ENCODE results near the gene KLF2. TPM values are rescaled to one million over a fixed set of nuclear protein-coding genes. Genes with fewer than 3 reads are reported as not detected.
A peak's percentile ranks its signal among the peaks of the same experiment; 100 is the strongest.

Gene KLF2
- total and polyA plus RNA-seq, 10 of the 15 experiments (the other 5 are each of a cell fraction or from before 2014, with no cell fraction given): 0.16 to 13.7 (median 1.0) TPM

GRCh38 chr19:16327169-16327475 is 2.5 kb downstream of the KLF2 start (continued):
- TF ChIP-seq NKRF (conservative IDR thresholded peaks at IDR 0.05) (no peak), CHD1 (IDR thresholded peaks at IDR 0.05; ENCODE audit: low read depth, low read length) (no peak), HDGF (IDR thresholded peaks at IDR 0.05) (no peak), IKZF1 (conservative IDR thresholded peaks at IDR 0.05) (no peak), NFYA (IDR thresholded peaks at IDR 0.05; ENCODE audit: borderline replicate concordance, low read depth, low read length) (no peak), ESRRA (IDR thresholded peaks at IDR 0.05; ENCODE audit: low read length) (no peak)
- TF ChIP-seq, protein P1, sequence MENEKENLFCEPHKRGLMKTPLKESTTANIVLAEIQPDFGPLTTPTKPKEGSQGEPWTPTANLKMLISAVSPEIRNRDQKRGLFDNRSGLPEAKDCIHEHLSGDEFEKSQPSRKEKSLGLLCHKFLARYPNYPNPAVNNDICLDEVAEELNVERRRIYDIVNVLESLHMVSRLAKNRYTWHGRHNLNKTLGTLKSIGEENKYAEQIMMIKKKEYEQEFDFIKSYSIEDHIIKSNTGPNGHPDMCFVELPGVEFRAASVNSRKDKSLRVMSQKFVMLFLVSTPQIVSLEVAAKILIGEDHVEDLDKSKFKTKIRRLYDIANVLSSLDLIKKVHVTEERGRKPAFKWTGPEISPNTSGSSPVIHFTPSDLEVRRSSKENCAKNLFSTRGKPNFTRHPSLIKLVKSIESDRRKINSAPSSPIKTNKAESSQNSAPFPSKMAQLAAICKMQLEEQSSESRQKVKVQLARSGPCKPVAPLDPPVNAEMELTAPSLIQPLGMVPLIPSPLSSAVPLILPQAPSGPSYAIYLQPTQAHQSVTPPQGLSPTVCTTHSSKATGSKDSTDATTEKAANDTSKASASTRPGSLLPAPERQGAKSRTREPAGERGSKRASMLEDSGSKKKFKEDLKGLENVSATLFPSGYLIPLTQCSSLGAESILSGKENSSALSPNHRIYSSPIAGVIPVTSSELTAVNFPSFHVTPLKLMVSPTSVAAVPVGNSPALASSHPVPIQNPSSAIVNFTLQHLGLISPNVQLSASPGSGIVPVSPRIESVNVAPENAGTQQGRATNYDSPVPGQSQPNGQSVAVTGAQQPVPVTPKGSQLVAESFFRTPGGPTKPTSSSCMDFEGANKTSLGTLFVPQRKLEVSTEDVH (IDR thresholded peaks at IDR 0.05; ENCODE audit: low read depth, partially characterized antibody): no peak

GRCh38 chr19:16327501-16327900 is 2.9 kb downstream of the KLF2 start:
- no peak for FAIRE-seq
- no peaks in the 10 kb centered on the region for H3K9me3 ChIP-seq (replicated peaks; ENCODE audit: control insufficient read depth, insufficient read depth, low read length)
- no peaks in the 10 kb centered on the region for H4K20me1 ChIP-seq (ENCODE audit: control insufficient read depth, insufficient read depth)
- no TSS peak for BruUV-seq (replicated peaks)
- H3K27me3 ChIP-seq (replicated peaks in 1 of 2; ENCODE audit: control insufficient read depth in 2 of 2, insufficient read depth in 2 of 2, low read length in 1 of 2): peaks cover 0 to 5% of the 10 kb centered on the region in 2 experiments; a peak in 1 of 4 replicates
- RAD21 ChIA-PET (ENCODE audit: unreplicated experiment): interaction anchor here (0.6 to 3.0 kb wide), 6 partner anchors 14 to 74 kb away, joined by 3 to 26 read pairs (median 6); no protein-coding TSS in a partner anchor
- ATAC-seq: no peak
- no peak for DNase-seq (ENCODE audit: low read depth, low spot score)
- peaks cover 5% of the 10 kb centered on the region for H3K79me2 ChIP-seq (ENCODE audit: control insufficient read depth, insufficient read depth, low read length)
- TF ChIP-seq PML (IDR thresholded peaks at IDR 0.05; ENCODE audit: low read length): 0 out of 2 replicates have a peak, but pooled peaks have one; percentile 4
- peak; percentile 3; the same call in 1 of the 2 replicates for TF ChIP-seq ZNF384 (IDR thresholded peaks at IDR 0.05; ENCODE audit: borderline replicate concordance, low read depth, low read length)
- no peak for TF ChIP-seq REST (IDR thresholded peaks at IDR 0.05; ENCODE audit: low read depth, low read length)
- H2AFZ ChIP-seq (ENCODE audit: control insufficient read depth, low read depth, low read length): no peak overlapping the region
- H3K9ac ChIP-seq (ENCODE audit: control insufficient read depth, insufficient read depth, low read length): peak overlapping the region; percentile 24
- WGBS (ENCODE audit: insufficient coverage, insufficient replicate concordance, low lambda C conversion rate, missing lambda C conversion rate): 25% methylated on average over 6 of the region's 6 CpGs
- SMC1A ChIA-PET (ENCODE audit: uncharacterized antibody, unreplicated experiment): interaction anchor here (1.4 to 5.8 kb wide), 9 partner anchors 11 to 130 kb away, joined by 5 to 50 read pairs (median 11); partner anchors contain the start of gene AP1M1
- in situ Hi-C loops (cut with MboI): loop anchor here (5.0 kb wide), 1 partner anchor 80 kb away; no protein-coding TSS in a partner anchor
- peak overlapping the region; percentile 54 for H3K4me3 ChIP-seq
- POLR2A ChIA-PET: interaction anchor here (0.7 to 2.2 kb wide), 3 partner anchors 11 to 88 kb away, joined by 3 to 10 read pairs (median 4); no protein-coding TSS in a partner anchor
- intact Hi-C loops (cut with micrococcal nuclease; ENCODE audit: unreplicated experiment): loop anchor here (5.0 kb wide), 1 partner anchor 80 kb away; no protein-coding TSS in a partner anchor
- CTCF ChIA-PET: interaction anchor here (0.6 to 5.0 kb wide), 8 partner anchors 12 to 129 kb away, joined by 3 to 27 read pairs (median 11); no protein-coding TSS in a partner anchor
- peak overlapping the region; percentile 66; the same call in 1 of the 2 replicates for H3K4me2 ChIP-seq (ENCODE audit: control insufficient read depth, insufficient read depth)
- no peaks in the 10 kb centered on the region for H3K36me3 ChIP-seq (ENCODE audit: control insufficient read depth in 2 of 2, insufficient read depth in 2 of 2, low read length in 1 of 2)
- peaks cover 33% of the 10 kb centered on the region for H3K4me1 ChIP-seq (ENCODE audit: control insufficient read depth, insufficient read depth, low read length)
- H3K27ac ChIP-seq (ENCODE audit: control insufficient read depth, insufficient read depth): peak overlapping the region; percentile 4; the same call in 1 of the 2 replicates
